Naive B cell (primary cell): ENCODE measurements around the gene DNA2. TPM values are rescaled to one million over a fixed set of nuclear protein-coding genes. Genes with fewer than 3 reads are reported as not detected.
A peak's percentile ranks its signal among the peaks of the same experiment; 100 is the strongest.

Experiments
- ATAC-seq, 2 donors: fragments of 150-1000 bp; cut with Tn5 transposase; 2 replicates each; pipeline ENCODE4 v1.10.0; 2021; ENCODE audit warnings: low read depth in 2 of 2, mild to moderate bottlenecking in 2 of 2, moderate library complexity in 2 of 2
- DNase-seq: peaks from one replicate; pipeline ENCODE4 v3.0.0; 2022
- H3K27ac Mint-ChIP-seq, 6 donors: one replicate each; pipeline ENCODE4 v1.8.0; 2020 to 2022; ENCODE audit warnings: mild to moderate bottlenecking in 6 of 6, mixed read lengths in 6 of 6, moderate library complexity in 5 of 6, inconsistent platforms in 2 of 6
- H3K27me3 Mint-ChIP-seq, 3 donors: one replicate each; pipeline ENCODE4 v1.8.0; 2021 to 2022; ENCODE audit warnings: mixed read lengths in 3 of 3, mild to moderate bottlenecking in 1 of 3
- H3K36me3 Mint-ChIP-seq, 2 donors: one replicate each; pipeline ENCODE4 v1.8.0; 2020 to 2022; ENCODE audit warnings: mixed read lengths in 2 of 2, inconsistent platforms in 1 of 2, mild to moderate bottlenecking in 1 of 2
- H3K4me1 Mint-ChIP-seq, 3 donors: one replicate each; pipeline ENCODE4 v1.8.0; 2020 to 2022; ENCODE audit warnings: mixed read lengths in 3 of 3, inconsistent platforms in 1 of 3, mild to moderate bottlenecking in 1 of 3, moderate library complexity in 1 of 3
- H3K4me3 Mint-ChIP-seq, 8 donors: one replicate each; pipeline ENCODE4 v1.8.0; 2020 to 2022; ENCODE audit warnings: mild to moderate bottlenecking in 8 of 8, mixed read lengths in 8 of 8, moderate library complexity in 8 of 8, inconsistent platforms in 2 of 8
- H3K9me3 Mint-ChIP-seq, 7 donors: one replicate each; pipeline ENCODE4 v1.8.0; 2020 to 2022; ENCODE audit warnings: mixed read lengths in 7 of 7, mild to moderate bottlenecking in 5 of 7, inconsistent platforms in 2 of 7, moderate library complexity in 1 of 7
- polyA plus RNA-seq, 6 donors: library from polyadenylated mRNA; unstranded; fragments of 300-500 nt; fragmentation: Illumina TruSeq; gene quantifications; one replicate each; pipeline ENCODE4 v1.2.3, GENCODE V29; 2021; ENCODE audit warnings: low read depth in 6 of 6

The DNA2 gene
- polyA plus RNA-seq, 6 donors from 2014 or later = 0.42 to 1.8 (median 1.1) TPM; not detected in 1

DNA sequence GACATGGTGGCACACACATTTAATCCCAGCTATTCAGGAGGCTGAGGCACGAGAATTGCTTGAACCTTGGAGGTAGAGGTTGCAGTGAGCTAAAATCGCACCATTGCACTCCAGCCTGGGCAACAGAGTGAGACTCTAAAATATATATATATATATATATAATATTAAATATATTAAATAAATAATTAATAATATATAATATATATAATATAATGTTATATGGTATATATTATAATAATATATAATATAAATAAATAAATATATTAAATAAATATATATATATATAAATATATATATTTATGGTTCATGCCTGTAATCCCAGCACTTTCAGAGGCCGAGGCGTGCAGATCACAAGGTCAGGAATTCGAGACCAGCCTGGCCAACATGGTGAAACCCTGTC, 105.2 kb downstream of the DNA2 start:
- peaks cover 7 to 12% of the 10 kb centered on the region in 2 donors for H3K36me3 Mint-ChIP-seq
- DNase-seq (no peak), ATAC-seq (no peak)
- H3K9me3 Mint-ChIP-seq = peaks cover 0 to 10% (median 9%) of the 10 kb centered on the region in 7 donors
- H3K27me3 Mint-ChIP-seq = no peaks in the 10 kb centered on the region
- no peak overlapping the region for H3K4me3 Mint-ChIP-seq
- no peak overlapping the region for H3K27ac Mint-ChIP-seq
- H3K4me1 Mint-ChIP-seq = peaks cover 0 to 14% (median 0%) of the 10 kb centered on the region in 3 donors

DNA sequence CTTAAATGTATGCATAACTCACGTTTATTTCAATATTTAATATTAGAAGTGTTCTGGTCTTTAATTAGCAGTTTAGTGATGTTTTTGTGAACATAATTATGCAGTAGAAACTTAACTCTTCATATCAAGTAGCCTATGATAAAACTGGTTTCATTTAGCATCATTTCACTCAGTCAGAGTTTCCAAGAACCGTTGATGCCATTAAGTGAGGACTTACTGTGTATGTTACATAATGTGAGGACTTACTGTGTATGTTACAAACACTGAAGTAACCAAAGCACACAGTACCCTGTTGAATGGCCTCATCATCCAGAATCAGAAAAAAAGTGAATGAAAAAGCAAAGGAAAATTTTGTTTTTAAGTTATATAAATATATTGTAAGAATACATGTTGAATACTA, 106.2 kb downstream of the DNA2 start:
- DNase-seq = no peak

DNA sequence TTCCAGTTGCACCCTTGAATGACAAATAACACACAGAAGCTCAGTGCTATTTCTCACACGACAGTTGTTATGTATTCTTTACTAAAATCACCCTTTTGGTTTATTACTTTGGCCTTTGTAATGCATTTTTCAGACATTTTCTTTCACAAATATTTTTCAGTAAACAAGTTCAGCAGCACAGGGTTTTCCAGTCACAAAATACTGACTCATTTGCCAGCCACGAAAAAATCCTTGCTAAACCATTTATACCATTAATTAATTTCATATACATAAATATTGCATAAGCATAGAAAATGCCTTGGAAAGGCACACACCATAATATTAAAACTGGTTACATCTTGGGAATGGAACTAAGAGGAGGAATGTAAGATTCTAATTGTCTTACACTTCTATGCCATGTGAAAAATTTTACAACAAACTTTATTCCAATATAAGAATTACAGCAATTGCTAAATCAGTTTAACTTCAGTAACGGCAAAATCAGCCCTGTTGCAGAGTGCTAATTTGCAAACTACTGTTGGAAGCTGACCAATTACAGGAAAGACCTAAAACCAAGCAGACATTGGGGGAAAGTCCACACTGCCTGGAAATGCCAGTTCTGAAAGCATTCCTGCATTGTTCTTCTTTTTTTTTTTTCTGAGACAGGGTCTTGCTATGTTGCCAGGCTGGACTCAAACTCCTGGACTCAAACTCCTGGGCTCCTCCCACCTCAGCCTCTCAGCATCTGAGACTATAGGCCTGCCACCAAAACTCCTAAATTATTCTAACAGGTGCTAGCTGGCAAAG, 107.5 kb downstream of the DNA2 start:
- DNase-seq (no peak), ATAC-seq (no peak)
- Mint-ChIP-seq H3K4me1 (peaks cover 0 to 14% (median 0%) of the 10 kb centered on the region in 3 donors), H3K9me3 (no peaks in the 10 kb centered on the region), H3K27ac (peak overlapping the region in 1 of 6 donors; percentile 75), H3K4me3 (no peak overlapping the region), H3K27me3 (no peaks in the 10 kb centered on the region), H3K36me3 (no peaks in the 10 kb centered on the region)

More for the DNA sequence above, 106.2 kb downstream of the DNA2 start:
- H3K27me3 Mint-ChIP-seq = no peaks in the 10 kb centered on the region
- H3K27ac Mint-ChIP-seq = no peak overlapping the region
- no peak overlapping the region for H3K4me3 Mint-ChIP-seq
- H3K36me3 Mint-ChIP-seq = peaks cover 5 to 6% of the 10 kb centered on the region in 2 donors
- peaks cover 0 to 14% (median 0%) of the 10 kb centered on the region in 3 donors for H3K4me1 Mint-ChIP-seq
- ATAC-seq = no peak
- H3K9me3 Mint-ChIP-seq = peaks cover 0 to 3% (median 2%) of the 10 kb centered on the region in 7 donors

Other genes starting within 250 kb of the DNA2 start
- gene ATOH7, start 239.9 kb downstream of the DNA2 start, polyA plus RNA-seq = under 1 TPM in 1 of 6 donors, not detected in 5; 0.23 TPM
- 100 to 1,000 TPM; 101 to 147 (median 126) TPM for gene HNRNPH3, start 139.9 kb downstream of the DNA2 start, polyA plus RNA-seq
- 1 to 10 TPM in 2 of 6 donors, under 1 TPM in 3, not detected in 1; 0.77 to 2.0 (median 1.00) TPM for gene PBLD, start 139.0 kb downstream of the DNA2 start, polyA plus RNA-seq
- gene RUFY2, start 64.7 kb downstream of the DNA2 start, polyA plus RNA-seq = 10 to 100 TPM in 4 of 6 donors, 1 to 10 TPM in 2; 3.8 to 15.7 (median 11.1) TPM
- gene SLC25A16, start 55.5 kb upstream of the DNA2 start, polyA plus RNA-seq = 10 to 100 TPM in 1 of 6 donors, 1 to 10 TPM in 5; 3.6 to 11.0 (median 5.1) TPM
- gene TET1, start 88.4 kb upstream of the DNA2 start, polyA plus RNA-seq = under 1 TPM in 5 of 6 donors, not detected in 1; 0.58 to 0.97 (median 0.64) TPM
- 10 to 100 TPM; 19.0 to 51.5 (median 30.1) TPM for gene CCAR1, start 249.3 kb upstream of the DNA2 start, polyA plus RNA-seq